SK-N-SH treated with all-trans-retinoic acid at 6 μM for 48 hours (cell line): ENCODE results near the gene CD6.

Experiments used
- ARNTL ChIP-seq: fragments of 450-650 bp; formaldehyde crosslinking; IDR thresholded peaks from 2 replicates; pipeline ENCODE4 v1.5.0; 2020; ENCODE audit warnings: low read depth, mild to moderate bottlenecking, moderate library complexity, borderline replicate concordance
- CSDC2 ChIP-seq: fragments of 250-450 bp; sonication (Bioruptor Pico); IDR thresholded peaks from 2 replicates; pipeline ENCODE4 v1.5.0; 2020; ENCODE audit warnings: mild to moderate bottlenecking, moderate library complexity
- OSR1 ChIP-seq: fragments of 250-450 bp; sonication (Bioruptor Pico); IDR thresholded peaks from 2 replicates; pipeline ENCODE4 v1.8.0; 2022; ENCODE audit warnings: moderate library complexity, mild to moderate bottlenecking, inconsistent platforms
- PPARA ChIP-seq: fragments of 250-450 bp; sonication (Bioruptor Pico); IDR thresholded peaks from 2 replicates; pipeline ENCODE4 v1.5.0; 2020; ENCODE audit warnings: mild to moderate bottlenecking, borderline replicate concordance
- RARB ChIP-seq: fragments of 250-450 bp; sonication (Bioruptor Pico); IDR thresholded peaks from 2 replicates; pipeline ENCODE4 v1.8.0; 2021; ENCODE audit warnings: mild to moderate bottlenecking, moderate library complexity
- SNAI2 ChIP-seq: fragments of 250-450 bp; sonication (Bioruptor Pico); IDR thresholded peaks from 2 replicates; pipeline ENCODE4 v1.5.0; 2020; ENCODE audit warnings: mild to moderate bottlenecking, moderate library complexity
- TCF4 ChIP-seq: fragments of 250-450 bp; sonication (Bioruptor Pico); IDR thresholded peaks from 2 replicates; pipeline ENCODE4 v1.8.0; 2021; ENCODE audit warnings: mild to moderate bottlenecking, moderate library complexity, borderline replicate concordance
- ZC3H10 ChIP-seq: fragments of 250-450 bp; sonication (Bioruptor Pico); IDR thresholded peaks from 2 replicates; pipeline ENCODE4 v1.5.1; 2021; ENCODE audit warnings: mild to moderate bottlenecking, moderate library complexity
- ZFP3 ChIP-seq: fragments of 250-450 bp; sonication (Bioruptor Pico); IDR thresholded peaks from 2 replicates; pipeline ENCODE4 v1.5.0; 2020; ENCODE audit warnings: mild to moderate bottlenecking, moderate library complexity
- ZFP30 ChIP-seq: fragments of 450-650 bp; formaldehyde crosslinking; IDR thresholded peaks from 2 replicates; pipeline ENCODE4 v1.5.0; 2022; ENCODE audit warnings: mild to moderate bottlenecking, moderate library complexity
- ZNF565 ChIP-seq: fragments of 450-650 bp; formaldehyde crosslinking; conservative IDR thresholded peaks from 2 replicates; pipeline ENCODE4 v1.5.0; 2020; ENCODE audit warnings: low read depth, mild to moderate bottlenecking, moderate library complexity
- ZNF70 ChIP-seq: fragments of 450-650 bp; formaldehyde crosslinking; IDR thresholded peaks from 2 replicates; pipeline ENCODE4 v1.5.0; 2020; ENCODE audit warnings: mild to moderate bottlenecking, moderate library complexity
- ZNF8 ChIP-seq: fragments of 450-650 bp; formaldehyde crosslinking; IDR thresholded peaks from 2 replicates; pipeline ENCODE4 v1.5.0; 2020; ENCODE audit warnings: mild to moderate bottlenecking, moderate library complexity

GRCh38 chr11:61002598-61002997, 31.1 kb downstream of the CD6 start:
- TF ChIP-seq SNAI2 (CRISPR knock-in tag) (no peak), ZFP30 (CRISPR knock-in tag) (no peak), ZC3H10 (CRISPR knock-in tag) (no peak), ZFP3 (CRISPR knock-in tag) (no peak), ZNF565 (CRISPR knock-in tag) (no peak), RARB (no peak), ZNF70 (no peak), TCF4 (CRISPR knock-in tag) (no peak), ZNF8 (CRISPR knock-in tag) (no peak), OSR1 (CRISPR knock-in tag) (no peak), PPARA (CRISPR knock-in tag) (no peak), CSDC2 (CRISPR knock-in tag) (no peak), ARNTL (CRISPR knock-in tag) (no peak)
